Right lobe of liver (tissue), 6 donors: Measurements from ENCODE around the gene CHD8. TPM values are rescaled to one million over a fixed set of nuclear protein-coding genes. Genes with fewer than 3 reads are reported as not detected.
"Not testable (repeated sequence)": the region's sequence is repeated elsewhere in the genome, so short reads cannot be mapped to it uniquely, and the experiment has no call there.

Experiments
- ATAC-seq, 4 donors: fragments of 200-7000 bp; cut with Tn5 transposase; one replicate each; pipeline ENCODE4 v1.9.1; 2020; ENCODE audit warnings: mild to moderate bottlenecking in 4 of 4, moderate library complexity in 4 of 4
- DNase-seq, 3 donors: peaks; one replicate each; pipeline ENCODE4 v3.0.0-alpha.2; 2020
- H3K27ac ChIP-seq, 3 donors: fragments of 200-600 bp; one replicate each; pipeline ENCODE4 v1.8.0; 2022
- H3K27me3 ChIP-seq, 2 donors: fragments of 200-600 bp; one replicate each; pipeline ENCODE4 v1.8.0; 2022
- H3K36me3 ChIP-seq, 4 donors: fragments of 200-600 bp; sonication (generic) in 1 of 4; one replicate each; pipeline versions ENCODE4 v1.5.1 to v1.8.0; 2017 to 2022; ENCODE audit warnings: control low read depth in 1 of 4
- H3K4me1 ChIP-seq, 4 donors: fragments of 200-600 bp; sonication (generic) in 1 of 4; one replicate each; pipeline versions ENCODE4 v1.5.1 to v1.8.0; 2017 to 2022; ENCODE audit warnings: control low read depth in 1 of 4
- H3K4me3 ChIP-seq, 3 donors: fragments of 200-600 bp; one replicate each; pipeline ENCODE4 v1.8.0; 2022
- H3K9me3 ChIP-seq, 4 donors: fragments of 200-600 bp; sonication (generic) in 1 of 4; one replicate each; pipeline versions ENCODE4 v1.5.1 to v1.8.0; 2017 to 2022; ENCODE audit warnings: control low read depth in 1 of 4
- POLR2A ChIP-seq: fragments of 450-650 bp; IDR thresholded peaks from one replicate; pipeline ENCODE4 v1.6.1; 2017; ENCODE audit warnings: antibody characterized with exemption, mild to moderate bottlenecking
- WGBS: methylation state at CpG from one replicate; pipeline ENCODE4 v1.1.6; 2018; ENCODE audit warnings: low coverage, low lambda C conversion rate; ENCODE audit not compliant: insufficient coverage; ENCODE audit errors: missing lambda C conversion rate; 5-methylcytosine and 5-hydroxymethylcytosine counted together
- intact Hi-C, 2 donors: fragments of 100-400 bp; cut with DNase I; formaldehyde crosslinking; loops; one replicate each; pipeline versions ENCODE4 v1.11.2 to v1.14.1; 2022
- total RNA-seq, 6 experiments: library from RNA; depleted of rRNA in 2 of 6; stranded (reverse); fragments of >200 nt in 2 of 6; fragmentation: NEBNext Ultra II Directional in 3 of 6; extraction: Animal tissue kit (Norgen Biotek cat#: 25700) in 3 of 6; gene quantifications; one replicate each; pipeline versions ENCODE4 v1.1.0 to v1.2.4, GENCODE V29; 2016 to 2023
- TF ChIP-seq, protein P1 (sequence below), 4 donors: fragments of 200-600 bp in 3 of 4; fragments of 450-650 bp in 1 of 4; IDR thresholded peaks; one replicate each; pipeline versions ENCODE4 v1.5.1 to v1.8.0; 2016 to 2022; ENCODE audit warnings: antibody characterized with exemption in 4 of 4, mild to moderate bottlenecking in 2 of 4
- donor health status: DM: no; HTN: yes; CAD: no.
- donor health status: DM: no; HTN: no; CAD: no.
- donor health status: DM: no; HTN: no; CAD: no.
- donor health status: DM: no; HTN: yes; CAD: no.
- donor health status: DM: no; HTN: yes; CAD: no.

Gene CHD8
- total RNA-seq, 6 experiments from 2014 or later, result 20.5 to 28.3 (median 24.8) TPM

DNA sequence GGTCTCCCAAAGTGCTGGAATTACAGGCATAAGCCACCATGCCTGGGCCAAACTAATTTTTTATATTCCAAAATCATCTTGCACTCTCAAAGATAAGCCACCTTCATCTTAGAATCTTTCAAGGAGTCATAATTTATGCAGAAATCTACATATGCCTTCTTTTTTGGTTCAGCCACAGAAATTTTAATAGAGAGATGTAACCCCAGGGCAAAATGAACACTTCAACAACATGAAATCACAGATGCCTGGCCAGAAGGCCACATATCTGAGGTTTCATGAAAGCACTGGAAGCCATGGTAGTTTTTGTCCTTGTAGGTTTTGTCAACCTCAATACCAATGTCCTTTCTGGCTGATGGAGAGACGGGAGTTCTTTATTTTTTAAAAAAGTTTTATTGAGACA lies 81.9 kb downstream of the CHD8 start:
- WGBS, result 100% methylated on average over 1 of the region's 1 CpG
- ATAC-seq (no peak), DNase-seq (no peak)
- intact Hi-C loops, result no loop called here
- no peak overlapping the region for H3K27ac ChIP-seq
- H3K4me3 ChIP-seq, result no peak overlapping the region
- peaks cover 4 to 19% (median 12%) of the 10 kb centered on the region in 4 donors for H3K36me3 ChIP-seq
- H3K4me1 ChIP-seq, result no peaks in the 10 kb centered on the region
- no peak for TF ChIP-seq POLR2A
- TF ChIP-seq, protein P1, sequence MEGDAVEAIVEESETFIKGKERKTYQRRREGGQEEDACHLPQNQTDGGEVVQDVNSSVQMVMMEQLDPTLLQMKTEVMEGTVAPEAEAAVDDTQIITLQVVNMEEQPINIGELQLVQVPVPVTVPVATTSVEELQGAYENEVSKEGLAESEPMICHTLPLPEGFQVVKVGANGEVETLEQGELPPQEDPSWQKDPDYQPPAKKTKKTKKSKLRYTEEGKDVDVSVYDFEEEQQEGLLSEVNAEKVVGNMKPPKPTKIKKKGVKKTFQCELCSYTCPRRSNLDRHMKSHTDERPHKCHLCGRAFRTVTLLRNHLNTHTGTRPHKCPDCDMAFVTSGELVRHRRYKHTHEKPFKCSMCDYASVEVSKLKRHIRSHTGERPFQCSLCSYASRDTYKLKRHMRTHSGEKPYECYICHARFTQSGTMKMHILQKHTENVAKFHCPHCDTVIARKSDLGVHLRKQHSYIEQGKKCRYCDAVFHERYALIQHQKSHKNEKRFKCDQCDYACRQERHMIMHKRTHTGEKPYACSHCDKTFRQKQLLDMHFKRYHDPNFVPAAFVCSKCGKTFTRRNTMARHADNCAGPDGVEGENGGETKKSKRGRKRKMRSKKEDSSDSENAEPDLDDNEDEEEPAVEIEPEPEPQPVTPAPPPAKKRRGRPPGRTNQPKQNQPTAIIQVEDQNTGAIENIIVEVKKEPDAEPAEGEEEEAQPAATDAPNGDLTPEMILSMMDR (IDR thresholded peaks at IDR 0.05), result no peak
- H3K27me3 ChIP-seq, result no peaks in the 10 kb centered on the region
- H3K9me3 ChIP-seq, result no peaks in the 10 kb centered on the region

DNA sequence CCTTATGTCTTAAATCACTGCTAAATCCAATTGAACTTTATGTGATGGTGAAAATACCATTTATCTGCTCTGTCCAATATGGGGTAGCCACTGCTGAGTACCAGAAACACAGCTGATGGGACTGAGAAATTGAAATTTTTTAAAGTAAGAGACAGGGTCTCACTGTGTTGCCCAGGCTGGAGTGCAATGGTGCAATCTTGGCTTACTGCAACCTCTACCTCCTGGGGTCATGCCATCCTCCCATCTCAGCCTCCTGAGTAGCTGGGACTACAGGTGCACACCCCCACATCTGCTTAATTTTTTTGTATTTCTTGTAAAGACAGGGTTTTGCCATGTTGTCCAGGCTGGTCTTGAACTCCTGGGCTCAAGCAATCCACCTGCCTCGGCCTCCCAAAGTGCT lies 83.1 kb downstream of the CHD8 start:
- H3K4me1 ChIP-seq, H3K9me3 ChIP-seq, DNase-seq, H3K27ac ChIP-seq, ATAC-seq, intact Hi-C loops, H3K4me3 ChIP-seq, H3K27me3 ChIP-seq: not testable (repeated sequence)
- H3K36me3 ChIP-seq, result peaks cover 8 to 30% (median 16%) of the 10 kb centered on the region in 4 donors
- 88% methylated on average over 1 of the region's 1 CpG for WGBS

DNA sequence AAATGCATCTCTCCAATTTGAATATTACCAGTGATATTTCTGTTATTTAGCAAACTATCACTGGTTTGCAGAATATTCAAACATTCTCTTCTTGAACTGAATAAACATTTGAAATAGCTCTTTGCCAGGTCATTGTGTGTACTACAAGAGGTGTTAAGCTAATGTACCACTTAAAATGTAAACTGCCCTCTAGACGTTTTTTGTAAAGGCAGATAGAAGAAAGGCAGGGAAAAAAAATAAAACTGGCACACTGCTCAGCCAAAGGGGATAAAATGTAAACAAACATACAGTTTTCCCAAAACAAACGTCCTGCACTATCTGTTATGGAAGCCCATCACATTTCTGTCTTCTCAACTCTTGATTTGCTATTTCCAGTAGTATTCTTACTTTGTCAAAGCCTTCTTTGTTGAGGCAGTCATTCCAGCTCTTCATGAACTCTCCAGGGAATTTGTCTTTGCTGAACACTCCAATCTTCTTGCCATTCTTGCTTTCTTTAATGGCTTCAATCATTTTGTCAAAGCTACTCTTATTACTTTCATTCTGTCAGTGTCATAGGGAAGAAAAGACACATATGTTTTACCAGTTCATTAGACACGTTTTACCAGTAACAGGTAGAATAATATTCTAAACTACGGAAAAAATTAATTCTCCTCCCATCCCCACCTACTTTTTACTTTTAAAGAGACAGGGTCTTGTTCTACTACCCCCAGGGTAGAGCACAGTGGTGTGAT lies 85.8 kb downstream of the CHD8 start:
- Histone ChIP-seq H3K36me3 (peaks cover 6 to 52% (median 21%) of the 10 kb centered on the region in 4 donors), H3K4me3 (no peak overlapping the region), H3K9me3 (no peaks in the 10 kb centered on the region), H3K4me1 (no peaks in the 10 kb centered on the region), H3K27ac (no peak overlapping the region), H3K27me3 (no peaks in the 10 kb centered on the region)
- no peak for TF ChIP-seq POLR2A
- TF ChIP-seq, protein P1 (IDR thresholded peaks at IDR 0.05), result no peak
- DNase-seq (no peak), ATAC-seq (no peak)
- intact Hi-C loops, result no loop called here
- 64% methylated on average over 4 of the region's 4 CpGs for WGBS

DNA sequence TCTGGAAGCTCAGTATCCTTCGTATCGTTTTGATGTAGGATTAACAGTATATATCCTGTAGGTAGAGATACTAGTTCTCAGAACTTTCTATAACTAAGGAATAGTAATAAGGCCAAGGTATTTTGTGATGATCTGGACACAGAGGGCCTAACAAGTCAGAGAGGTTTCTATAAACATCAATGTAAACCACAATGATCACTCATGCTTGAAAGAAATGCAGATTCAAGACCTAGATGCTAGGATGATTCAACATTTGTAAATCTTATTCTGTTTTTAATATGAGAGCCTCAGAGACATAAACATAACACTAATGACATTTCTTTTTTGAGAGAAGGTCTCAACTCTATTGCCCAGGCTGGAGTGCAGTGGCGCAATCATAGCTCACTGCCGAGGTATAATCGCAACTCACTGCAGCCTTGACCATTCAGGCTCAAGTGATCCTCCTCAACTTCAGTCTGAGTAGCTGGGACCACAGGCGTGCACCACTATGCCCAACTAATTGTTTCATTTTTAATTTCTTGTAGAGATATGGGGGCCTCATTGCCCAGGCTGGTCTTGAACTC lies 88.3 kb downstream of the CHD8 start:
- Histone ChIP-seq H3K27me3 (no peaks in the 10 kb centered on the region), H3K4me3 (no peak overlapping the region), H3K9me3 (no peaks in the 10 kb centered on the region), H3K36me3 (peaks cover 6 to 76% (median 37%) of the 10 kb centered on the region in 4 donors), H3K4me1 (no peaks in the 10 kb centered on the region), H3K27ac (no peak overlapping the region)
- DNase-seq (no peak), ATAC-seq (no peak)
- intact Hi-C loops, result no loop called here
- WGBS, result 94% methylated on average over 6 of the region's 6 CpGs
- TF ChIP-seq POLR2A, result no peak
- TF ChIP-seq, protein P1 (IDR thresholded peaks at IDR 0.05), result no peak

DNA sequence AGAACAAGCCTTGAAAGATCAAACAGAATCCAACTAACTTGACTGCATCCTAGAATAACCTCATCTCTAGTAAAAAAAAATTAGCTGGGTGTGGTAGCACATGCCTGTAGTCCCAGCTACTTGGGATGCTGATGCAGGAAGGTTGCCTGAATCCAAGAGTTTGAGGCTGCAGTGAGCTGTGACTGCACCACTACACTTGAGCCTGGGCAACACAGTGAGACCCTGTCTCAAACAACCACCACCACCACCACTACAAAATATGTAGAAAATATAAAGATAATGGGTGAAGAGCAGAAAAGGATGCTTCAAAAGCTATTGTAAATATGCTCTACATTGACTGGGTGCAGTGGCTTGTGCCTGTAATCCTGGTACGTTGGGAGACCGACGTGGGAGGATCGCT lies 99.4 kb downstream of the CHD8 start:
- no peak for TF ChIP-seq POLR2A
- TF ChIP-seq, protein P1 (IDR thresholded peaks at IDR 0.05), result no peak
- Histone ChIP-seq H3K4me1 (no peaks in the 10 kb centered on the region), H3K9me3 (no peaks in the 10 kb centered on the region), H3K27me3 (no peaks in the 10 kb centered on the region), H3K4me3 (no peak overlapping the region), H3K27ac (no peak overlapping the region), H3K36me3 (peaks cover 5 to 95% (median 41%) of the 10 kb centered on the region in 4 donors)
- ATAC-seq, result no peak
- intact Hi-C loops, result no loop called here
- no peak for DNase-seq
- WGBS, result 91% methylated on average over 4 of the region's 4 CpGs
